ENCODE results near the gene ANKRD13B.
A peak's percentile ranks its signal among the peaks of the same experiment; 100 is the strongest.

ANKRD13B gene

GRCh38 chr17:29594519-29595090, 1.7 kb downstream of the ANKRD13B start:
- DNase-seq (ENCODE audit: low read depth in 2 of 2) = no peak

DNA sequence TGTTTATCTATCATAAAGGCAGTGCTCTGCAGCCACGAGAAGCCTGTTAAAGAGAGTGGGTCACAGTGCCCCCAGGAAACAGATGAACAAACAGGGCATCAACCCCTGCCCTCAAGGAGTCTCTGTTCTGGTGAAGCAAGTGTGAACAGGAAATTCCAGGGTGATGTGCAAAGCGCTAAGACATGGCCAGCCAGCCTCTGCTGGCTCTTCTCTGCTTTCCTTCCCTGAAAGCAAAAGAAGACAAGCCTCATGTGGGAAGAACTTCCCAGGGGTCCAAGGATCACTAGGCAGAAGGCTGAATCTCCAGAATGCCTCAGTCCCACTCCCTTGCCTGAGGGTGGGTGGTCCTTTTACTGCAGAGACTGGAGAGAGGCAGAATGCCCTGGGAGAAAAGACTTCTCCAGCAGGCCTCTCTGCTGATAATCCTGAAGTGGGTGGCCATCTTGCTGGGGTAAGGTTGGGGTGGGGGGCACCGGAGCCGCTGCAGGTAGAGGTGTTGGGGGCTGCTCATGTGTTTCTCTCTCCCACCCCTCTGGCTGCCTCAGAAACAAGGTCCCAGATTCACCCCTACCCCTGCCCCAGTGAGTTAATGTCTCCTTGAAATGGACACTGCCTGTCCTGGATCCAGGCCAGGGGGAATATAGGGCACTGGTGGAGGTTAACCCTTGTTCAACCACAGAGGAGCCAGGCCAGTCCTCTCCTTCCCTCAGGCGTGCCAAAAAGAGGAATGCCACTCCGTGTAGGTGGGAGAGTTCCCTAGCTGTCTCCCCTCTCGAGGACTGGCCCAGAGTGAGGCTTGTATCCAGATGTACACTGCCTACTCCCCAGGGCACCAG, 2.4 kb downstream of the ANKRD13B start:
- no peak for DNase-seq (ENCODE audit: low read depth in 2 of 2)

- no peak for DNase-seq (ENCODE audit: low read depth in 2 of 2)
These were observed 3.2 kb downstream of the ANKRD13B start for GRCh38 chr17:29595943-29596774.

GRCh38 chr17:29596811-29597210, 3.9 kb downstream of the ANKRD13B start:
- no peak for DNase-seq (ENCODE audit: low read depth in 2 of 2)

DNA sequence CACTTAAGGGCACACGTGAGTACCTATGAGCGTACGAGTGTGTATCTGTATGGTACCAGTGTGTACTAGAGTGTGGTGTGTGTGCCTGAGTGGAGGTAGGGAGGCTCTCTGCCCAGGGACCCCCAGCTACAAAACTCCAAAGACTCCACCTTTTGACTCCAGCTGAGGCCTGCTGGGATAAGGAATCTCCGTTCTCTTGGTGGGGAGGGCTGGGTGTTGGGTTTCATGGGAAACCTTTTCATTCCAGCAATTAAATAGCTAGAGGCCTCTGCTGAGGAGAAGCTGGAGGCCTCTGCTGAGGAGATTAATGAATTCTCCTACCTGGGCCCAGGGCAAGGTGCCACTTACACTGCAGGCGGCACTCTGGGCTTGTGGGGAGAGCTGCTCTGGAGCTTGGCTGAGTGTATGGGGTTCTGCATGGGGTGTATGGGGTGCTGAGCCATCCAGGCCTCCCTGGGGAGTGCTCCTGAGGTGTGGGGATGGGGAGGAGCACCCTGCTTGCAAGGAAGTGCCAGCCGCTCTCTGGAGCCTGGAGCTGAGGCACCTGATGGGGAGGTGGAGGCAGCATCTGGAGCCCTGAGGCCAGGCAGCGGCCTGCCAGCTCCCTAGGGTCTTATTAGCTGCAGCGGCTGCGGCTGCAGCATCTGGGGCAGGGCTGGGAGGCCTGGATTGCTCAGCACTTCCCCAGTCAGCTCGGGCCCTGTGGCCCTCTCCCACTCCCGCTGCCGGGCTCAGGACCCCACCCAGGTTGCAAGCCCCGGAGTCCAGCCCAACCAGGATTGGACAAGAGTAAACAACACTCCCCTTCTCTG, 4.6 kb downstream of the ANKRD13B start:
- DNase-seq (ENCODE audit: low read depth in 2 of 2) = no peak

GRCh38 chr17:29603109-29603674, 10.3 kb downstream of the ANKRD13B start:
- DNase-seq (ENCODE audit: low read depth in 2 of 2) = no peak

GRCh38 chr17:29607557-29608195, 14.7 kb downstream of the ANKRD13B start:
- DNase-seq (ENCODE audit: low read depth in 2 of 2) = no peak

DNA sequence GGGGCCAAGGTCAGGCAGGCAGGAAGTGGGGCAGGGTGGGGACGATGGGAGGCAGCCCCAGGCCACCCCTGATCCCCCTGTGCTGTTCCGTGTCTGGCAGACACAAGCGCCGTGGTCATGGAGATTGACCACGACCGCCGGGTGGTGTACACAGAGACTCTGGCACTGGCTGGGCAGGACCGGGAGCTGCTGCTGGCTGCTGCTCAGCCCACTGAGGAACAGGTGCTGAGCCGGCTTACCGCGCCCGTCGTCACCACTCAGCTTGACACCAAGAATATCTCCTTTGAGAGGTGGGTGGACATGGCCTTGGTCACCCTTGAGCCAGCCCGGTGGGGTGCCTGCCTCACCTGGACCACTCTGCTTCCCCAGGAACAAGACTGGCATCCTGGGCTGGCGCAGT, 16.1 kb downstream of the ANKRD13B start:
- DNase-seq (ENCODE audit: low read depth in 2 of 2) = no peak

DNA sequence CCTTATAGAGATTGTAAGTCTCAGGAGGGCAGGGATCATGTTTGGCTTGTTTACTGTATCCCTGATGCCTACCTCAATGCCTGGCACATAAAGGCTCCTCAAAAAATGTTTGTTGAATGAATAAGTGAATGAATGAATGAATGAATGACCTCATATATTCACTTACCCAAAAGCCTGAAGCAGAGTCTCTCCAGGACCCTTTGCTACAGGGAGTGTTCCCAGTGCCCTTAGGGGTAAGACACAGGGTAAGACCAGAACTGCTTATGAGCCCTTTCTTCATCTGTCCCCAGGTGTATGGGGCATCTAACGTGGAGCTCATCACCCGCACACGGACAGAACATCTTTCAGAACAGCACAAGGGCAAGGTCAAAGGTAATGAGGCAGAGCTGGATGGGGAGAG, 17.5 kb downstream of the ANKRD13B start:
- no peak for DNase-seq (ENCODE audit: low read depth in 2 of 2)

DNA sequence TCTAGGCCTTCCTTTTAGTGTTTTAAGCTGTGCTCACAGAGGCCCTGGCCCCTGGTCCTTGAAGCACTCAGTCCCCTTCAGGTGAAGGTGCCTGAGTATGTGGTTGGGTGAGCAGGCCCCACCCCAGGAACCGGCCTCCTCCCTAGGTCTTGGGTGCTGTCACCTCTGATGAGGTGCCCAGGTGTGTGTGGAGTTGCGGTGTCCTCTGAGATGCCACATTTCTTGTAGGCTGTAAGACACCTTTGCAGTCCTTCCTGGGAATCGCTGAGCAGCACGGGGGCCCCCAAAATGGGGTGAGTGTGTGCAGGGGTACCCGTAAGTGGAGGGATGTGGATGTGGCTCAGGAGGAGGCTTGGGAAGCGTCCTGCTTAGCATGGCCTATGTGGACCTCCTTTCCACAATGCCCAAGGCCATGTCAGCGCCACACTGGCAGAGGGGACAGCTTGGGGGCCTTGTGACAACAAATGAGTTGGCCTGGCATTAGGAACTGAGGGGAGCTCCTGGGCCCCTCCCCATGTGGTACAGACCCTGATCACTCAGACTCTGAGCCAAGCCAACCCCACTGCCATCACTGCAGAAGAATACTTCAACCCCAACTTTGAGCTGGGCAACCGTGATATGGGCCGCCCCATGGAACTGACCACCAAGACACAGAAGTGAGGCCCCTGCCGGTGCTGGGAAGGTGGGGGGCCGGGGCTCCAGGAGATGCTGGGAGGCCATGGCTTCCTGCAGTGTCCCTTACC, 18.6 kb downstream of the ANKRD13B start:
- DNase-seq (ENCODE audit: low read depth in 2 of 2) = no peak

DNA sequence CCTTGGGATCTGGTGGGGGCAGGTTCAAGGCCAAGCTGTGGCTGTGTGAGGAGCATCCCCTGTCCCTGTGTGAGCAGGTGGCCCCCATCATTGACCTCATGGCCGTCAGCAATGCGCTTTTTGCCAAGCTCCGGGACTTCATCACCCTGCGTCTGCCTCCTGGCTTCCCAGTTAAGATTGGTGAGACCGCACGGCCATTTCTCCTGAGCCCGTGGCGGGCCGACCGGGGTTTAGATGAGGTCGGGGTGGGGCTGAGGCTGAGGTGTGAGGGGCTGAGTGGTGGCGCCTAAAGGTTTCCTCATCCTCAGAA, 19.1 kb downstream of the ANKRD13B start:
- DNase-seq (ENCODE audit: low read depth in 2 of 2) = no peak

GRCh38 chr17:29612404-29613280, 19.7 kb downstream of the ANKRD13B start:
- DNase-seq (ENCODE audit: low read depth in 2 of 2) = no peak

DNA sequence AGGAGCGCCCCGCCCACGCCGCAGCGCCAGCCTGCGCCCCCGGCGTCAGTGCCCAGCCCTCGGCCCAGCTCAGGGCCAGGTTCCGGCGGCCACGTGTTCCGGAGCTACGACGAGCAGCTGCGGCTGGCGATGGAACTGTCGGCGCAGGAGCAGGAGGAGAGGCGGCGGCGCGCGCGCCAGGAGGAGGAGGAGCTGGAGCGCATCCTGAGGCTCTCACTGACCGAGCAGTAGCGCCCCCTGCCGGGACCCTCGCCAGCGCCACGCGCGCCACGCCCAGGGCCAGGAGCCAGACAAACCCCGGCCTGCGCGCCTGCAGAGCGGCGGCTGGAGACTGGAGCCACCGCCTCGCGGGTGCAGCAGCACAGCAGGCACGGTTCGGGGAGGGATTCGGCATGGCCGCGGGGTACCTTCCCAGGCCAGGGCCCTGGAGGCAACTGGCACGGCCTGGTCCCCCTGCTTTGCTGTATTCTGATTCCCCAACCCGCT, 20.5 kb downstream of the ANKRD13B start:
- DNase-seq (ENCODE audit: low read depth in 2 of 2) = peak; percentile 94 to 99

DNA sequence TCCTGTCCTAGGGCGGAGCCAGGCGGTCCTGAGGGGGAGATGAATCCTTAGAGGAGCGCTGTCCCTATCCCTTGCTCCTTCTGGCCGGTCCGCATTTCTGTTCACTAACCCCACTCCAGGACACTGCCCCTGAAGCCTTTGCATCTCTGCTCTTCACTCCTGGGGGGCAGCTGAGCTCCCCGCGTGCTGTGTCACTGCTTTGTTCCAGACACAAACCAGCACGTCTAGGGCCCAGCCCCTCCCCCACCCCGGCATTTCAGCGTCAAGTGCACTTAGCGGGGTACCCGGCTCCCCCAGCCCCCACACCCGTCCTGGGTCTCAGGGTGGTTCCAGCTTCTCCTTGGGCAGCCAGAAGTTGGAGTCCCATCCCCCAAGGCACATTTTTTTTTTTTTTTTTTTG, 20.9 kb downstream of the ANKRD13B start:
- DNase-seq (ENCODE audit: low read depth in 2 of 2) = no peak

- DNase-seq (ENCODE audit: low read depth in 2 of 2) = no peak
These were observed 21.6 kb downstream of the ANKRD13B start for GRCh38 chr17:29614349-29615047.

DNA sequence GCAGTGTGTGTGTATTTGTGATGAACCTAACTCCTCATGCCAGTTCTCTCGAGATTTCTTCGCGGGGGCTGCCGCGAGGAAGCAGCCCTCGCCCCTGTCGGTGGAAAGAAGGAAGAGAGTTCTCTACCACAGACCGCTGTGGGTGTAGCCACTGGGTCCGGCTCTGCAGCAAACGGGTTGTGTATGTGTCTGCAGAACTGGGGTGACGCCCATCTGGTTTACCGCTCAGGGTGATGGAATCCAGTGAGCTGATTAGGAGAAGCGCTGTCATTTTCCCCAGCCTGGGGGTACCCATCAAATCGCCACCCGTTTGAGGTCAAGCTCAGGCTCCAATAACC, 22.1 kb downstream of the ANKRD13B start:
- no peak for DNase-seq (ENCODE audit: low read depth in 2 of 2)

DNA sequence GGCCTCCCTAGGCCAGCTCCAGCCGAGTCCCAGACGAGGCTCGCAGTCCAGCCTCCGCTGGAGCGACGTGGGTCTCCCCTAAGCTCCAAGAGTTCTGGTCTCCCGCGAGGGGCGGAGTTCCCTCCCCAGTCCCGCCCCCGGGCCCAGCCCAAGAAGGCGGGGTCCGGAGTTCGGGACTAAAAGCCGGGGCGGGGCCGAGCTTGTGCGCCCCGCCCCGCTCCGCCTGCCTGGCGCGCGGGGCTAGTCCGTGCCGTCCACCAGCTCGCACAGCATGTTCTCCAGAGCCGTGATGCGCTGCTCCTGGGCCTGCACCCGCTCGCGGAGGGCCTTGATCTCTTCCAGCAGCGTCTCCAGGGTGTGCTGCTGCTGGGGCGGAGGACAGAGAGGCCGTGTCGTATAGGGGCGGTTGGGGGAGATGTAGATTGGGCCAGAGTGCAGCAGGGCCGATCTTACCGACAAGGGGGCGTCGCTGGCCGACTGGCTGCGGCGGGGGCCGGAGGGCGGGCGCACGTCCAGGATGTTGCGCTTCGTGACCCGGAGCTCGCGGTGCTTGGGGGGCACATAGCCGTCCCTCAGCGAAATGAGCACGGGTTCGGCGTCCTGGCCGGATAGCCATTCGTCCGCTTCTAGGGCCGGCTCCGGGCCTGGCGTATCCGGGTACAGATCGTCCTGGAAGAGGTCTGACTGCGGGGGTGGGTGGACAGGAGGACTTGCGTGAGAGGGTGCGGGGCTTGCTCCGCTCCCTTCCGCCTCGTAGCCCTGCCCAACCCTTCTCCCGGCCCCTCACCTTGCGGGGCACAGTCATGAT, 22.8 kb downstream of the ANKRD13B start:
- peak; percentile 79 to 80 for DNase-seq (ENCODE audit: low read depth in 2 of 2)
